GM23338 (cell line): Measurements from ENCODE around the gene PCSK5. TPM values are rescaled to one million over a fixed set of nuclear protein-coding genes. Genes with fewer than 3 reads are reported as not detected.

Experiments
- ATAC-seq: fragments of 200-7000 bp; cut with Tn5 transposase; 3 replicates; pipeline ENCODE4 v1.9.1; 2020
- DNase-seq: peaks from one replicate; pipeline ENCODE4 v3.0.0-alpha.2; 2015; ENCODE audit warnings: low spot score
- H2AFZ ChIP-seq: fragments of 200-600 bp; sonication (generic); 2 replicates; pipeline ENCODE4 v1.8.0; 2016; ENCODE audit warnings: antibody characterized with exemption, mild to moderate bottlenecking, moderate library complexity
- H3F3A ChIP-seq: fragments of 200-600 bp; sonication (generic); replicated peaks from 2 replicates; pipeline ENCODE4 v1.8.0; 2017; ENCODE audit warnings: antibody characterized with exemption, mixed run types, low read depth
- H3K27ac ChIP-seq: fragments of 200-600 bp; sonication (generic); 2 replicates; pipeline ENCODE4 v1.6.1; 2016; ENCODE audit warnings: low read depth
- H3K27me3 ChIP-seq: fragments of 200-600 bp; sonication (generic); 2 replicates; pipeline ENCODE4 v1.8.0; 2016; ENCODE audit warnings: mild to moderate bottlenecking, mixed run types, moderate library complexity; ENCODE audit not compliant: insufficient read depth
- H3K36me3 ChIP-seq: fragments of 200-600 bp; sonication (generic); 2 replicates; pipeline ENCODE4 v1.8.0; 2016; ENCODE audit warnings: mild to moderate bottlenecking; ENCODE audit not compliant: insufficient read depth
- H3K4me1 ChIP-seq: fragments of 200-600 bp; sonication (generic); 2 replicates; pipeline ENCODE4 v1.8.0; 2016; ENCODE audit warnings: mild to moderate bottlenecking, moderate library complexity; ENCODE audit not compliant: insufficient read depth
- H3K4me2 ChIP-seq: fragments of 200-600 bp; sonication (generic); 2 replicates; pipeline ENCODE4 v1.7.1; 2017; ENCODE audit warnings: mixed run types
- H3K4me3 ChIP-seq: fragments of 200-600 bp; sonication (generic); 2 replicates; pipeline ENCODE4 v1.6.1; 2016; ENCODE audit warnings: mixed run types
- H3K79me2 ChIP-seq: fragments of 200-600 bp; sonication (generic); replicated peaks from 2 replicates; pipeline ENCODE4 v1.8.0; 2017; ENCODE audit warnings: mild to moderate bottlenecking; ENCODE audit not compliant: insufficient read depth
- H3K9me2 ChIP-seq: fragments of 200-600 bp; sonication (generic); 2 replicates; pipeline ENCODE4 v1.8.0; 2017; ENCODE audit not compliant: insufficient read depth
- H4K20me1 ChIP-seq: fragments of 200-600 bp; sonication (generic); replicated peaks from 2 replicates; pipeline ENCODE4 v1.8.0; 2017; ENCODE audit warnings: mild to moderate bottlenecking; ENCODE audit not compliant: insufficient read depth
- H3K27ac Mint-ChIP-seq: 2 replicates; pipeline ENCODE4 v1.8.0; 2020; ENCODE audit warnings: inconsistent platforms, mild to moderate bottlenecking, moderate library complexity, mixed read lengths
- H3K27me3 Mint-ChIP-seq: 3 replicates; pipeline ENCODE4 v1.8.0; 2022; ENCODE audit warnings: low read depth, mild to moderate bottlenecking, moderate library complexity, mixed read lengths, inconsistent platforms; ENCODE audit not compliant: insufficient read depth, poor library complexity
- H3K36me3 Mint-ChIP-seq: 3 replicates; pipeline ENCODE4 v1.8.0; 2021; ENCODE audit warnings: low read depth, mild to moderate bottlenecking, inconsistent platforms, moderate library complexity, mixed read lengths
- H3K4me1 Mint-ChIP-seq: 3 replicates; pipeline ENCODE4 v1.8.0; 2020; ENCODE audit warnings: mild to moderate bottlenecking, inconsistent platforms, mixed read lengths
- H3K4me3 Mint-ChIP-seq: 3 replicates; pipeline ENCODE4 v1.8.0; 2021; ENCODE audit warnings: moderate library complexity, mild to moderate bottlenecking, inconsistent platforms, mixed read lengths
- H3K9me3 Mint-ChIP-seq: 3 replicates; pipeline ENCODE4 v1.8.0; 2020; ENCODE audit warnings: moderate library complexity, mild to moderate bottlenecking, inconsistent platforms, mixed read lengths
- CREB1 ChIP-seq: fragments of 250-450 bp; sonication (Bioruptor Pico); IDR thresholded peaks from 2 replicates; pipeline ENCODE4 v1.5.0; 2020; ENCODE audit warnings: low read depth, mild to moderate bottlenecking, moderate library complexity
- EZH2 ChIP-seq: fragments of 200-600 bp; sonication (generic); IDR thresholded peaks from one replicate; pipeline ENCODE4 v1.8.0; 2017; ENCODE audit warnings: antibody characterized with exemption, mild to moderate bottlenecking, low read depth; ENCODE audit not compliant: unreplicated experiment
- EZH2phosphoT487 ChIP-seq: fragments of 200-600 bp; sonication (generic); IDR thresholded peaks from one replicate; pipeline ENCODE4 v1.8.1; 2018; ENCODE audit warnings: antibody characterized with exemption; ENCODE audit not compliant: unreplicated experiment
- JUNB ChIP-seq: IDR thresholded peaks from one replicate; pipeline ENCODE4 v1.6.1; 2016; ENCODE audit warnings: antibody characterized with exemption; ENCODE audit not compliant: unreplicated experiment
- NANOG ChIP-seq: IDR thresholded peaks from 2 replicates; pipeline ENCODE4 v1.6.1; 2016; ENCODE audit warnings: antibody characterized with exemption, borderline replicate concordance
- POLR2AphosphoS5 ChIP-seq: IDR thresholded peaks from 2 replicates; pipeline ENCODE4 v1.6.1; 2016; ENCODE audit warnings: antibody characterized with exemption, low read depth
- REST ChIP-seq: IDR thresholded peaks from one replicate; pipeline ENCODE4 v1.6.1; 2018; ENCODE audit warnings: antibody characterized with exemption; ENCODE audit not compliant: unreplicated experiment
- STAT1 ChIP-seq: IDR thresholded peaks from one replicate; pipeline ENCODE4 v1.6.1; 2016; ENCODE audit warnings: antibody characterized with exemption; ENCODE audit not compliant: unreplicated experiment
- ZNF114 ChIP-seq: fragments of 250-450 bp; sonication (Bioruptor Pico); IDR thresholded peaks from 2 replicates; pipeline ENCODE4 v1.5.0; 2020; ENCODE audit warnings: mild to moderate bottlenecking, moderate library complexity
- ZNF331 ChIP-seq: fragments of 250-450 bp; sonication (Bioruptor Pico); IDR thresholded peaks from 2 replicates; pipeline ENCODE4 v1.5.0; 2020; ENCODE audit warnings: low read depth, mild to moderate bottlenecking, moderate library complexity
- ZNF462 ChIP-seq: fragments of 250-450 bp; sonication (Bioruptor Pico); IDR thresholded peaks from 2 replicates; pipeline ENCODE4 v1.5.0; 2020; ENCODE audit warnings: mild to moderate bottlenecking, moderate library complexity
- polyA plus RNA-seq: library from polyadenylated mRNA; unstranded; fragments of >200 nt; fragmentation: Nextera tagmentation; extraction: Ambion mirVana; gene quantifications from 2 replicates; pipeline ENCODE4 v1.2.1, GENCODE V29; 2016
- total RNA-seq: library from RNA; depleted of rRNA; stranded (reverse); fragments of >200 nt; shearing (Covaris generic); gene quantifications from 2 replicates; pipeline ENCODE4 v1.2.3, GENCODE V29; 2014
- TF ChIP-seq, protein P1 (sequence below), 2 experiments: fragments of 200-600 bp in 1 of 2; sonication (generic) in 1 of 2; conservative IDR thresholded peaks; 2 replicates each; pipeline versions ENCODE4 v1.5.1 to v1.6.1; 2016 to 2017; ENCODE audit warnings: antibody characterized with exemption in 2 of 2, low read depth in 2 of 2, mild to moderate bottlenecking in 2 of 2, moderate library complexity in 1 of 2
- TF ChIP-seq, protein P2 (sequence below): IDR thresholded peaks from 2 replicates; pipeline ENCODE4 v1.6.1; 2016; ENCODE audit warnings: antibody characterized with exemption

Gene PCSK5
- total and polyA plus RNA-seq, 2 experiments from 2014 or later: 12.3 to 34.8 TPM

DNA sequence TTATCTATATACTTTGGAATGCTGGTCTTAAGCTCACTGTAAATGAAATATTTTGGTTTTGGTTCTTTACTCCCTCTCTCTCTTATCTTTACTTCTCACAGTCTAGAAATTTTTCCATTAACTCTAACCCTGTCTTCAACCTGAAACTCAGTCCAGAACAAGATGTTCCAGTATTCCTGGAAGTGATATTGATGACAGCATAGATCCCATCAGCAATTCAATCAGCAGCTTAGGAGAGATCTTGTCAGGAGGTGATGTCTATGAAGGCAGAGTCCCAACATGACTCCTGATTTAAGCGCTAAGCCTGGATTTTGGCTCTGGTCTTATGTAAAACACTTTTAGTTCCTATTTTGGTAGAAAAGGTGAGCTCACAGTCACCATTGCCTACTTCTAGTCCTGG is 451.1 kb downstream of the PCSK5 start:
- Histone ChIP-seq H3K4me2 (no peak overlapping the region), H3K27me3 (no peaks in the 10 kb centered on the region), H4K20me1 (no peaks in the 10 kb centered on the region), H3K27ac (no peak overlapping the region), H3K4me1 (no peaks in the 10 kb centered on the region), H3K9me2 (0 out of 2 replicates have a peak, but pooled peaks cover 3% of the 10 kb centered on the region), H3K79me2 (no peaks in the 10 kb centered on the region), H3K36me3 (no peaks in the 10 kb centered on the region), H3K4me3 (no peak overlapping the region), H3F3A (no peaks in the 10 kb centered on the region), H2AFZ (no peak overlapping the region)
- no peaks in the 10 kb centered on the region; the same call in 1 of the 3 replicates for H3K9me3 Mint-ChIP-seq
- TF ChIP-seq, protein P1, sequence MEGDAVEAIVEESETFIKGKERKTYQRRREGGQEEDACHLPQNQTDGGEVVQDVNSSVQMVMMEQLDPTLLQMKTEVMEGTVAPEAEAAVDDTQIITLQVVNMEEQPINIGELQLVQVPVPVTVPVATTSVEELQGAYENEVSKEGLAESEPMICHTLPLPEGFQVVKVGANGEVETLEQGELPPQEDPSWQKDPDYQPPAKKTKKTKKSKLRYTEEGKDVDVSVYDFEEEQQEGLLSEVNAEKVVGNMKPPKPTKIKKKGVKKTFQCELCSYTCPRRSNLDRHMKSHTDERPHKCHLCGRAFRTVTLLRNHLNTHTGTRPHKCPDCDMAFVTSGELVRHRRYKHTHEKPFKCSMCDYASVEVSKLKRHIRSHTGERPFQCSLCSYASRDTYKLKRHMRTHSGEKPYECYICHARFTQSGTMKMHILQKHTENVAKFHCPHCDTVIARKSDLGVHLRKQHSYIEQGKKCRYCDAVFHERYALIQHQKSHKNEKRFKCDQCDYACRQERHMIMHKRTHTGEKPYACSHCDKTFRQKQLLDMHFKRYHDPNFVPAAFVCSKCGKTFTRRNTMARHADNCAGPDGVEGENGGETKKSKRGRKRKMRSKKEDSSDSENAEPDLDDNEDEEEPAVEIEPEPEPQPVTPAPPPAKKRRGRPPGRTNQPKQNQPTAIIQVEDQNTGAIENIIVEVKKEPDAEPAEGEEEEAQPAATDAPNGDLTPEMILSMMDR (conservative IDR thresholded peaks at IDR 0.05; ENCODE audit: low read depth in 2 of 2): no peak
- TF ChIP-seq NANOG (no peak), ZNF462 (CRISPR knock-in tag) (no peak), STAT1 (no peak), CREB1 (no peak), EZH2 (no peak), ZNF331 (CRISPR knock-in tag) (no peak), JUNB (no peak), POLR2AphosphoS5 (no peak), ZNF114 (CRISPR knock-in tag) (no peak), EZH2phosphoT487 (no peak), REST (no peak)
- TF ChIP-seq, protein P2, sequence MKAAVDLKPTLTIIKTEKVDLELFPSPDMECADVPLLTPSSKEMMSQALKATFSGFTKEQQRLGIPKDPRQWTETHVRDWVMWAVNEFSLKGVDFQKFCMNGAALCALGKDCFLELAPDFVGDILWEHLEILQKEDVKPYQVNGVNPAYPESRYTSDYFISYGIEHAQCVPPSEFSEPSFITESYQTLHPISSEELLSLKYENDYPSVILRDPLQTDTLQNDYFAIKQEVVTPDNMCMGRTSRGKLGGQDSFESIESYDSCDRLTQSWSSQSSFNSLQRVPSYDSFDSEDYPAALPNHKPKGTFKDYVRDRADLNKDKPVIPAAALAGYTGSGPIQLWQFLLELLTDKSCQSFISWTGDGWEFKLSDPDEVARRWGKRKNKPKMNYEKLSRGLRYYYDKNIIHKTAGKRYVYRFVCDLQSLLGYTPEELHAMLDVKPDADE: no peak
- H3K4me3 Mint-ChIP-seq: no peak overlapping the region
- no peaks in the 10 kb centered on the region for H3K36me3 Mint-ChIP-seq
- ATAC-seq (no peak), DNase-seq (no peak)
- peaks cover 5% of the 10 kb centered on the region; the same call in 2 of the 3 replicates for H3K4me1 Mint-ChIP-seq
- peaks cover 9% of the 10 kb centered on the region for H3K27me3 Mint-ChIP-seq
- H3K27ac Mint-ChIP-seq: no peak overlapping the region
